GM12878 (cell line): ENCODE measurements around the gene ERCC2. TPM values are rescaled to one million over a fixed set of nuclear protein-coding genes. Genes with fewer than 3 reads are reported as not detected.

Experiments
- ATAC-seq: fragments of 200-7000 bp; cut with Tn5 transposase; 3 replicates; pipeline ENCODE4 v1.9.1; 2020; ENCODE audit warnings: mild to moderate bottlenecking, moderate library complexity
- BruUV-seq: library from RNA; stranded (reverse); fragments of 400-500 nt; replicated peaks from 2 replicates; lab custom pipeline; 2021; lab: Mats Ljungman, UMichigan
- CTCF ChIA-PET: fragments of 300-600 bp; sonication (Branson Sonifier 250); formaldehyde crosslinking; extraction: SDS; loops from one replicate; lab custom pipeline; 2021; ENCODE audit warnings: inconsistent platforms; lab: Yijun Ruan, JAX
- POLR2A ChIA-PET: fragments of 350-600 bp; formaldehyde crosslinking; extraction: SDS; loops from one replicate; lab custom pipeline; 2021; ENCODE audit warnings: inconsistent platforms; lab: Charles Lee
- RAD21 ChIA-PET: fragments of 300-600 bp; sonication (Branson Sonifier 250); formaldehyde crosslinking; loops from one replicate; lab custom pipeline; 2023; ENCODE audit warnings: antibody characterized with exemption; ENCODE audit not compliant: unreplicated experiment; lab: Charles Lee
- SMC1A ChIA-PET: fragments of 300-600 bp; sonication (Branson Sonifier 250); formaldehyde crosslinking; loops from one replicate; lab custom pipeline; 2023; ENCODE audit not compliant: unreplicated experiment, uncharacterized antibody; lab: Charles Lee
- DNase-seq: peaks from one replicate; pipeline ENCODE4 v3.0.0-alpha.2; 2011; ENCODE audit warnings: low read depth, low spot score
- FAIRE-seq: peaks from 3 replicates; lab custom pipeline; 2011; peaks lifted over from hg19 to GRCh38; lab: Jason Lieb, UNC
- H2AFZ ChIP-seq: 2 replicates; pipeline ENCODE4 v1.6.0; 2011; ENCODE audit warnings: low read depth, low read length, control low read depth; ENCODE audit not compliant: control insufficient read depth
- H3K27ac ChIP-seq: 2 replicates; pipeline ENCODE4 v1.5.1; 2011; ENCODE audit warnings: control low read depth; ENCODE audit not compliant: control insufficient read depth, insufficient read depth
- H3K27me3 ChIP-seq, 2 experiments: replicated peaks in 1 of 2; 2 replicates each; pipeline versions ENCODE4 v1.6.0 to v1.6.1; 2011; ENCODE audit warnings: low read length in 1 of 2; ENCODE audit not compliant: control insufficient read depth in 2 of 2, insufficient read depth in 2 of 2
- H3K36me3 ChIP-seq, 2 experiments: 2 replicates each; pipeline ENCODE4 v1.5.1; 2011; ENCODE audit warnings: low read length in 1 of 2; ENCODE audit not compliant: control insufficient read depth in 2 of 2, insufficient read depth in 2 of 2
- H3K4me1 ChIP-seq: 2 replicates; pipeline ENCODE4 v1.6.1; 2011; ENCODE audit warnings: mild to moderate bottlenecking, low read length, moderate library complexity, mixed read lengths; ENCODE audit not compliant: control insufficient read depth, insufficient read depth
- H3K4me2 ChIP-seq: 2 replicates; pipeline ENCODE4 v1.6.0; 2011; ENCODE audit warnings: control low read depth; ENCODE audit not compliant: control insufficient read depth, insufficient read depth
- H3K4me3 ChIP-seq: fragments of 200-600 bp; sonication (generic); 2 replicates; pipeline ENCODE4 v1.5.1; 2016
- H3K79me2 ChIP-seq: 2 replicates; pipeline ENCODE4 v1.6.0; 2011; ENCODE audit warnings: low read length; ENCODE audit not compliant: control insufficient read depth, insufficient read depth
- H3K9ac ChIP-seq: 2 replicates; pipeline ENCODE4 v1.8.0; 2011; ENCODE audit warnings: low read length, control low read depth, mixed read lengths; ENCODE audit not compliant: control insufficient read depth, insufficient read depth
- H3K9me3 ChIP-seq: replicated peaks from 3 replicates; pipeline ENCODE4 v1.5.1; 2011; ENCODE audit warnings: mild to moderate bottlenecking, low read length; ENCODE audit not compliant: control insufficient read depth, insufficient read depth
- H4K20me1 ChIP-seq: 2 replicates; pipeline ENCODE4 v1.6.0; 2011; ENCODE audit not compliant: control insufficient read depth, insufficient read depth
- BCL11A ChIP-seq: IDR thresholded peaks from 2 replicates; pipeline ENCODE4 v1.6.1; 2011; ENCODE audit warnings: low read depth, low read length
- ELK1 ChIP-seq: IDR thresholded peaks from 2 replicates; pipeline ENCODE4 v1.6.1; 2012; ENCODE audit warnings: low read depth, low read length, improper control_type of control experiment
- EZH2 ChIP-seq: IDR thresholded peaks from 2 replicates; pipeline ENCODE4 v1.6.1; 2012; ENCODE audit warnings: low read depth, mild to moderate bottlenecking, control low read depth, inconsistent platforms, low read length, borderline replicate concordance; ENCODE audit not compliant: control insufficient read depth
- IRF5 ChIP-seq: fragments of 450-650 bp; IDR thresholded peaks from 2 replicates; pipeline ENCODE4 v1.6.1; 2017; ENCODE audit warnings: borderline replicate concordance
- MYB ChIP-seq: fragments of 150-350 bp; IDR thresholded peaks from 2 replicates; pipeline ENCODE4 v1.6.1; 2014; ENCODE audit warnings: mild to moderate bottlenecking, low read depth, low read length, borderline replicate concordance
- POU2F2 ChIP-seq: IDR thresholded peaks from 3 replicates; pipeline ENCODE4 v1.6.1; 2011; ENCODE audit warnings: low read depth, mild to moderate bottlenecking, low read length, borderline replicate concordance
- RELB ChIP-seq: fragments of 450-650 bp; IDR thresholded peaks from 2 replicates; pipeline ENCODE4 v1.6.1; 2017; ENCODE audit warnings: low read depth, mild to moderate bottlenecking, moderate library complexity
- SMAD5 ChIP-seq: IDR thresholded peaks from 2 replicates; pipeline ENCODE4 v1.6.1; 2016; ENCODE audit warnings: antibody characterized with exemption, low read depth
- USF2 ChIP-seq: IDR thresholded peaks from 2 replicates; pipeline ENCODE4 v1.6.1; 2011; ENCODE audit warnings: low read depth, low read length, improper control_type of control experiment, borderline replicate concordance
- WGBS: methylation state at CpG from one replicate; pipeline ENCODE4 v1.1.6; 2016; ENCODE audit warnings: low lambda C conversion rate; ENCODE audit not compliant: insufficient replicate concordance, insufficient coverage; ENCODE audit errors: missing lambda C conversion rate; 5-methylcytosine and 5-hydroxymethylcytosine counted together
- in situ Hi-C: fragments of 300-500 bp; cut with MboI; formaldehyde crosslinking; loops from 9 replicates; pipeline ENCODE4 v1.14.3; 2018; ENCODE audit warnings: mixed read lengths
- intact Hi-C: fragments of 100-400 bp; cut with micrococcal nuclease; formaldehyde crosslinking; loops from one replicate; pipeline ENCODE4 v1.14.2; 2022; ENCODE audit not compliant: unreplicated experiment
- polyA plus RNA-seq, 11 experiments: library from polyadenylated mRNA; depleted of rRNA in 4 of 11; unstranded in 6 of 11; stranded (reverse) in 5 of 11; fragments of >200 nt; fragmentation: Nextera tagmentation in 4 of 11; fragmentation: Illumina TruSeq in 1 of 11; extraction: Ambion mirVana in 4 of 11; extraction: Trizol in 1 of 11; gene quantifications; 1 replicate in 1 of 11; 2 replicates in 10 of 11; pipeline versions ENCODE4 v1.2.1 to v1.2.3, GENCODE V29; 2011 to 2016; ENCODE audit warnings: inconsistent platforms in 2 of 11, missing spikeins in 2 of 11, low read depth in 1 of 11
- total RNA-seq, 4 experiments: library from RNA; depleted of rRNA in 3 of 4; stranded (reverse); fragments of >200 nt in 3 of 4; fragmentation: Illumina TruSeq in 1 of 4; extraction: Trizol in 1 of 4; gene quantifications; 2 replicates each; pipeline versions ENCODE4 v1.2.1 to v1.2.3, GENCODE V29; 2013 to 2021

ERCC2 gene
- total and polyA plus RNA-seq, 10 of the 15 experiments (the other 5 are each of a cell fraction or from before 2014, with no cell fraction given) = 1.3 to 40.1 (median 15.6) TPM

- no peak for TF ChIP-seq EZH2
Measured at GRCh38 chr19:45382426-45382825, 12.1 kb upstream of the ERCC2 start (continued).

- Histone ChIP-seq H4K20me1 (no peaks in the 10 kb centered on the region), H3K79me2 (no peaks in the 10 kb centered on the region), H3K36me3 (no peaks in the 10 kb centered on the region), H3K9me3 (no peaks in the 10 kb centered on the region), H3K27me3 (no peaks in the 10 kb centered on the region), H3K27ac (no peak overlapping the region), H3K4me1 (peaks cover 4% of the 10 kb centered on the region), H3K4me3 (no peak overlapping the region), H3K4me2 (no peak overlapping the region), H3K9ac (no peak overlapping the region), H2AFZ (no peak overlapping the region)
- DNase-seq = no peak
- no peak for ATAC-seq
- TF ChIP-seq SMAD5 (no peak), USF2 (no peak), BCL11A (no peak), ELK1 (no peak), MYB (no peak), IRF5 (no peak), RELB (no peak), POU2F2 (no peak)
- RAD21 ChIA-PET = no interaction called here
- BruUV-seq = no TSS peak
- WGBS = 78% methylated on average over 1 of the region's 1 CpG
- in situ Hi-C loops = no loop called here
- intact Hi-C loops = no loop called here
- POLR2A ChIA-PET = interaction anchor here (0.7 to 1.1 kb wide), 2 partner anchors 9 to 312 kb away, joined by 3 read pairs; partner anchors contain the start of gene QPCTL
- no peak for FAIRE-seq
- SMC1A ChIA-PET = no interaction called here
- CTCF ChIA-PET = no interaction called here
Measured at GRCh38 chr19:45380107-45380506, 9.7 kb upstream of the ERCC2 start.
